HG03097 (cell line): ENCODE results near the gene ALG1L2.
"Not testable (repeated sequence)": the region's sequence is repeated elsewhere in the genome, so short reads cannot be mapped to it uniquely, and the experiment has no call there.

Experiments
- ATAC-seq: cut with Tn5 transposase; IDR thresholded peaks from one replicate; pipeline ENCODE4 v1.9.1; 2021; ENCODE audit not compliant: unreplicated experiment, low FRiP score

Gene ALG1L2

DNA sequence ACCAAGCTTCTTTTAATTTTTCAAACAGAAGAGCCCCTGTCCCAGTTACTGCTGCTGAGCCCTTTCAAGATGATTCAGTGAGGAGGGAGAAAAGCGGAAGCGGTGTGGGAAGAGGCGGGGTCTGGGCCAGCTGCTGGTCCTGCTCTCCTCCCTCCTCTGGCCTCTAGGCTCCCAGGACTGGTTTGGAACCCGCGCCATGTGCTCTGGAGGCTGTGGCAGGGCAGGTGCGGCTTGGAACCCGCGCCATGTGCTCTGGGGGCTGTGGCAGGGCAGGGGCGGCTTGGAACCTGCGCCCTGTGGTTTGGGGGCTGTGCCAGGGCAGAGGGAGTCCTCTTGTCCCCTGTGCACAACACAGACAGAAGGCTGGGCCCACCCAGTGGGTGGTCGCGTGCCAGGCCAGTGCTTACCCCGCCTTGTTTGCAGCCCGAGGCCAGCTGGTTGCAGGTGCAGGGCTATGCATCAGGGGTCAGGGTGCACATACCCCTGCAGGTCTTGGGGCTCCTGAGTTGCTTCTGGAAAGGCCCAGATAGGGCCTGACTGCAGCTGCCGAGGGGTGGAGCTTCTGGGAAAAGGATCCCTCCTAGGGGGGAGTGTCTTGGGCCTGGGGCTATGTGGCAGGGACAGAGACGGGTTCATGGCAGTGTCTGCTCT is 12.2 kb downstream of the ALG1L2 start:
- ATAC-seq = no peak

DNA sequence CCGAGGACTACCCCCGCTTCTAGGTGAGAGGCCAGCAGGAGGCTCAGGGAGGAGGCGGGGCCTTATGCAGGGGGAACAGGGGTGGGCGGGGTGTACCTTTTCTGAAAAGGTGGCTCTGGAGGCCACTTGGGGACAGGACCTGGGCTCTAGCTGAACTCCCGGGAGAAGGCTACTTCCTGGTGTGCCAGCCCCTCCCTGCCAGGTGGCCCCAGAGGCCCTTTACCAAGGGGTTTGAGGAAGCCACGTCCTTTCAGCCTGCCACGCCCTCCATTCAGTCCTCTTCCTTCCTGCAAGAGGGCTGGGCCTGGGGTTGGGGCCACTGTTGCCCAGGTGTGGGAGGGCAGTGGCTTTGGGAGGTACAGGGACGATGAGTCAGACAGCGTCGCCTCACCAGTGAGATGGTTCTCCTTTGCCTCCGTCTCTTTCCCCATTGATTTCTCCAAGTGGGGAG is 12.9 kb downstream of the ALG1L2 start:
- ATAC-seq = not testable (repeated sequence)

DNA sequence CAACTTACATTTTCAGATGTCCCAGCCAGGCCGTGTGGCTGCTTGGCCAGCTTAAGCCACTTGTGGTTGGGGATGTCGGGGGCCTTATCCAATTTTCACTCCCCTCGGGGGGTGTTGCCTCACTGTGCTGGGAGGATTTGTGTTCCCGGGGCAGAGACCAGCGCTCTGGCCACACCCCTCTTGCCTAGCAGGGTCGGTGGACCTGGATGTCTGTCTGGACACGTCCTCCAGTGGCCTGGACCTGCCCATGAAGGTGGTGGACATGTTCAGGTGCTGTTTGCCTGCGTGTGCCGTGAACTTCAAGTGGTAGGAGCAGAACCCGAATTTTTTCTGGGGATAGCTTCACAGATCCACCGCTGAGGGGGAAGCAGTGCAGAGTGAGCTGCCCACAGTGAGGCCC is 14.2 kb downstream of the ALG1L2 start:
- not testable (repeated sequence) for ATAC-seq

DNA sequence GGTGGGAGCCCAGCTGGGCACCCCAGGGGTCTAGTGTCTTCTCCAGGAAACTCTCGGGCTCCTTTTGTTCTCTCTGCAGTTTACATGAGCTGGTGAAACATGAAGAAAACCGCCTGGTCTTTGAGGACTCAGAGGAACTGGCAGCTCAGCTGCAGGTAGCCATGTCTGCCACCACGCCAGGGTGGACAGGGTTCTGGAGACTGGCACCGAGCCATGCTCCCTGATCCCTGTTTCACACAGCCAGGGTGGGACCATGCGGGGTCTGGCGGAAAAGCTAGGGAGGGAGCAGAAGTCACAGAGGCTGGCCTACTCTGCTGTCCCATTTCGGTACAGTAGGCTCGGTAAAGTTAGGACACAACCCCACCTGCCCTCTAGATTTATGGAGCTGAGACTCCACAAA is 15.5 kb downstream of the ALG1L2 start:
- ATAC-seq = not testable (repeated sequence)

DNA sequence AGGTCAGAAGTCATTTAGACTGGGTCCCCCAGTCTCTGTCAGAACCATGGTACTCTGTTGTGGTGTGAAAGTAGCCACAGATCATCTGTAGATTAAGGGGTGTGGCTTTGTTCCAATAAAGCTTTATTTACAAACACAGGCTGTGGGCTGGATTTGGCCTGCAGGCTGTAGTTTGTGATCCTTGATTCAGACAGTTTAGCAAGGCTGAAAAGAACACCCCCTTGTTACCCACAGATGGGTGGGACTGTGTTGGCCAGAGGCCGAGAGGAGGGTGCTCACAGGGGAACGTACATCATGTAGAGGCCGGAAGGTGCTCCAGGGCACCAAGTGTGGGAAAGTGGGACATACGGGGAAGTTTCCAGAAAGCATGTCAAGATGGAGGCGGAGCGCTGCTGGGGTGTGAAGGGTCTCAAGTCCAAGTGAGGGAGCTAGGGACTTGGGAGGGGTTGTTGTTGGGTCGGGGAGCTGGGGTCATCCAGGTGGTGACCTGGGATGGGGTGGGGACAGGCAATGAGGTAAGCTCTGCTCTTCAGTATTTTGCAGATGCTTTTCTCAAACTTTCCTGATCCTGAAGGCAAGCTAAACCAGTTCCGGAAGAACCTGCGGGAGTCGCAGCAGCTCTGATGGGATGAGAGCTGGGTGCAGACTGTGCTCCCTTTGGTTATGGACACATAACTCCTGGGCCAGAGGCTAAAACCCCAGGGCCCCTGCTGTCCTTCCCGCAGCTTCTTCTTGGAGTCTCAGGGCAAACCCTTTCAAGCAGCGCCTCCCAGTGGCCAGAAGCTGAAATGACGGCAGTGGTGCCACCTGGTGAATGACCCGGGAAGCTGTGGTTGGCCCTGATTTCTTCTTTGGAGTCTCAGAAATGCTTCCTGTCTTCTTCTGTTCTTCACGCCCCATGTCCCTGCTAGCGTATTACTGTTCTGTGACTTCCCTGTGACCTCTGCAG is 16.3 kb downstream of the ALG1L2 start:
- not testable (repeated sequence) for ATAC-seq

DNA sequence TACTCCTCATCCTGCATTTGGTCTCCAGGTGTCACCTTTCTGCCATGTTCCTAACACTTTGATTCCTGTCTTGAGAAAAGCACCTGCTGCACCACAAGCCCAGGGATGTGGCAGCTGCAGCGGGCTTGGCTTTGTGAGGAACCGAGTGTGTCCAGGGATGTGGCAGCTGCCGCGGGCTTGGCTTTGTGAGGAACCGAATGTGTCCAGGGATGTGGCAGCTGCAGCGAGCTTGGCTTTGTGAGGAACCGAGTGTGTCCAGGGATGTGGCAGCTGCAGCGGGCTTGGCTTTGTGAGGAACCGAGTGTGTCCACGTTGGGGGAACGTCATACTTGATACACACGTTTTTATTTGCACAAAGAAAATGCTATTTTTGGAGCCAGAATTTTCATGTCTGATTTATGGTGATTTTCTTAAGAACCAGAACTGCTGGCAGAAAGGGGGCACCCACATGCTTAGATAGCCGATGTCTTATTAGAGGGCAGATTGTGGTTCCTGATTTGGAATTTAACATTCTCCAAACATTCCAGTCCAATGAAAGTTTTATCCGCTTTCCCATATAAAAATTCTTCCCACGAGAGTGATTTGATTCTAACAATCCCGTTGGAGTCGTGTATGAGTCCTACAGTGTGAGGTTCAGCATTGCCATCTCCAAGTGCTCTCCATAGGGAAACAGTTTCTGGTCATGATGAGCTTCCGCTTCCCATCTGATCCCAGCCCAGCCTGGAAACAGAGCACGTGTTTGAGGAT is 17.2 kb downstream of the ALG1L2 start:
- ATAC-seq = not testable (repeated sequence)

DNA sequence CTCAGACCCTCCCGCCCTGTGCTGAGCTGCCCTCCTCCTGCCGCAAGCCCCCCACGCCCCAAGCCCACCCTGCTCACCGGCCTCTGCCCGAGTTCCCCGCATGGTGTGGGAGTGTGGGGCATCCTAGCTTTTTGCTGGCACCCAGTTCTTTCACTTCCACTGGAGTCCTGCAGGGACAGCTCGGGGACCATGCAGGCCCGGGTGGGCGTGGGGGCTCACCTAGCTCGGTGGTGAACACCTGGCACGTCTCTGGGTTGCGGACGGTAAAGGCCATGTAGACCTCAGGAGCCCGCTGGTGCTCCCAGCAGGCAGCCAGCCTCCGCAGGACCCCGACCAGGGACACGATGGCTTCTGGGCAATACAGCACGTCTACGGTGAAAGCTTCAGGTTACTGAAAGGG is 20.9 kb downstream of the ALG1L2 start:
- not testable (repeated sequence) for ATAC-seq

DNA sequence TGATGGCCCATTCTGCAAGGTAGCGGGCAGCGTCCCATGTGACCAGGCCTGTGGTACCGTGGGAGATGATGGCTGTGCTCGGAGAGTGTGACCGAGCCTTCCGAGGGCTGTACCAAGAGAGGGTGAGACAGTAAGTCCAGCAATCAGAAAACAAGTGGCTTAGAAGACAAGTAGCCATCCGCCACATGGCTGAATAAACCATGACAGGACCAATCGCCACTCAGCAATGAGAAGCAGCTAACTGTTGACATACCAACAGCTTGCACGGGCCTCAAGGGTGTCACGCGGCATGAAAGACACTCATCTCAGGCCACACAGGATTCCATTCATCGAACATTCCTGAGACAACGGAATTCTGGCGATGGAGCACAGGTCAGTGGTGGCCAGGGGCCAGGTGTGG is 22.6 kb downstream of the ALG1L2 start:
- not testable (repeated sequence) for ATAC-seq

DNA sequence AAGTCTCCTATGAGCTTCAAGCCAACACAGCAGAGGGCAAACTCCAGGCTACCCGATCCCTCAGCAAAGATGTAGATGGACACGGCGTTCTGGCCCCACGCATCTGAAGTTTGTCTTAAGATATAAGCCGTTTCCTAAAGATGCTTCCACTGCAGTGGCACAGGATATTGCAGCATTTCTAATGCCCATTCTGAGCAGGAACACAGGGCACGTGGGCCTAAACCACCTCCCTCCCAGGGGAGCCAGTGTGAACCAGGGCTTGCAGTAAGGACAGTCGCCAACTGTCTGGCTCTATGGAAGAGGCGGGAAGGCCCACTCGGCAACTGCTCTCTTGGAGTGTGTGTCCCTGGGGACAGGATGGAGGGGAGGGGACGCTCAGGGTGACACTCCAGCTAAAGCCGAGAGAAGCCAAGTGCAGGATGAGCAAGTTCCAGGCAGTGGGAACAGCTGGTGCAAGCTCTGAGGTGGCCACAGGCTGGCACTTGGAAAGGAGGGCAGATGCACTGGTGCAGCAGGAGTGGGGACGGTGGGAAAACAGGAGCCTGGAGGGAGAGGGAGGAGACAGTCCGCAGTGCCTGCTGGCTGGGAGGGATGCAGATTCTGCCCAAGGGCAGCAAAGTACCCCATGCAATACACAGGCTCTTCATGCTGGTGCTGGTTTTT is 25.8 kb downstream of the ALG1L2 start:
- not testable (repeated sequence) for ATAC-seq

DNA sequence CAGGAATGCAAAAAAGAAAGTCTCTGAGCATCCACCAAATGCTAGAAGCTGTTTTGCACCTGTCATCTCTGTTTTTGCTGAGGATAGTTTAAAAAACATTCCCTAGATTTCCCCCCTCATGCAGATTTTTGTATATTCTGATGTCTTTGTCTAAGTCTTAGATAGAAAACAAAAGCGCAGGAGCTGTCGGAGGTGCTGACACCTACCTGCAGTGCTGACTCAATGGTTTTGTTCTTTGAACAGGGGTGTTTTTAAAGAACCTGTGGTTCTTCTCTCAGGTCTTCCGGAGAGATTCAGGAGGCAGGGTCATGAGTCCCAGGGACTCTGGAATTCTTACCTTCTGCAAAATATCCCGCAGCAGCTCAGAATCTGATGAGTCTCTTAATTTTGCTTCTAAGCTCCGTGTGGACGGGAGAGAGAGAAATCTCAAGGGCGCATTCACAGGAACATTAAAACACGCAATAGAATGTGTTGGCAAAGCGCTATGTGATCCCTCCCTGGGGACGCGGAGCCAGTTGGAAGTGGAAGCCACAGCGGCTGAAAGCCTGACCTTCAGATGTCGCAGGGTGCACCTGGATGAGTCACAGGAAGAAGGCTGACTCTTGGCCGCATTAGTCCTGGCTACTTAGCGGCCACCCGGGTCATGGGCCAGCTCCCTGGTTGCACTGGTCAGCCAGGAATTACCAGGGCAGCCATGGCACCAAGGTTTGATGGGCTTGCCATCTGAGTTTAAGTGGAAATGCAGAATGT is 27.4 kb downstream of the ALG1L2 start:
- not testable (repeated sequence) for ATAC-seq

DNA sequence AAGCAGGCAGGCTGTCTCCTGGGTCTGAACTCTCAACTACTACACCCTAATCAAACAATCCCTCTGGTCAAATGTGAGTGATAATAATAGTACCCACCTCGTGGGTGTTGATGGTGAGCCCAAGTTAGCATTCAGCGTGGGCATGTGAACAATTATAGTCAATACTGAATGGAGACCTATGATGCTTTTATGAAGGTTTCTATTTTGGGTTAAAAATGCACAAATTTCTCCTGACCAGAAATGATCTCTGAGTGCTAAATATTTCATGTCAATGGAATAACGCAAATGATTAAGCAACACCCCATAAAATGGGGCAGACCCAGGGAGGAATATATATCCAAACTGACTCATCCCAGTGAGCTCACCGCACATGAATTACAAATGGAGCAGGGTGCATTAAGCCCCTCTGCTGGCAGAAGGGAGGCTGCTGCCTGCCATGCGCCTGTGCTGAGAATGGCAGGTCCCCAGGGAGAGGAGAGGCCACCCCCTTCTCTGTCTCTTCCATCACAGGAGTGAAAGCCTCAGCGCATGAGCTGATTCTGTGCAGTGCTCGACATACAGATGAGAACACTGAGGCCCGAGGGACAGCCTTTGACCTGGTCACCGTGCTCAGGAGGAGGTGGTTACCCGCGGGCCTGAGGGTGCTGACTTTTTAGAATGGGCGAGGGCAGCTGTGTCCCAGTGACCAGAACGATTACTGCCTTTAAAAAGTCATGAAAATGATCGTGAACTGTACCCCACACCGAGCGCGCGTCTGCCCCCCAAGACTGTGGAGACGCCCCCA is 28.9 kb downstream of the ALG1L2 start:
- ATAC-seq = not testable (repeated sequence)

DNA sequence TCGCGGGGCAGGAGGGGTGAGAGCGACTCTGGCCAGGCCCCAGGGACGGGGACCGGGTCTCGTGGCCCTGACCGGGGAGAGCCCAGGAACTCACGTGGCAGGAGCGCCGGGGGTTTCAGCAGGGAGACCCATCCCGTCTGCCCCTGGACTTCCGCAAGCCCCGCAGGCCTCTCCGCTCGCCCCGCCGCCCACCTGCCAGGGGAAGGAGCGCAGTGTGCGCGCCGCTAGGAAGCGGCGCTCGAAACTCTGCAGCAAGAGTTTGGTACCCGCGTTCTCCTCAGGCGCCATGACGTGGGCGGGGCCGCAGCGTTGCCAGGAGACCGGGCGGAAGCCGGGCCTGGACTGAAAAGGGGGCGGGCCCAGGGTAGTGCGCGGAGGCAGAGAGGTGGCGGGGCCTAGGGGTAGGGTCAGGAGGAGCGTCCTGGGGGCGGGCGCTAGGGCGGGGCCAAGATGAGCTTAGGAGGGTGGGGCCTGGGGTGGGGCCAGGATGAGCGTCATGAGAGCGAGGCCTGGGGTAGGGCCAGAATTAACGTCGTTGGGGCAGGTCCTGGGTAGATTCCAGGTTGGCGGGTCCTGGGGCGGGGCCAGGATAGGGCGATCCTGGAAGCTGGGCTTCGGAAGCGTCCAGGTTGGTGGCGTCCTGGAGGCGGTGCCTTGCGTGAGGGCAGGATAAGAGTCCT is 29.7 kb downstream of the ALG1L2 start:
- peak; percentile 100 for ATAC-seq

DNA sequence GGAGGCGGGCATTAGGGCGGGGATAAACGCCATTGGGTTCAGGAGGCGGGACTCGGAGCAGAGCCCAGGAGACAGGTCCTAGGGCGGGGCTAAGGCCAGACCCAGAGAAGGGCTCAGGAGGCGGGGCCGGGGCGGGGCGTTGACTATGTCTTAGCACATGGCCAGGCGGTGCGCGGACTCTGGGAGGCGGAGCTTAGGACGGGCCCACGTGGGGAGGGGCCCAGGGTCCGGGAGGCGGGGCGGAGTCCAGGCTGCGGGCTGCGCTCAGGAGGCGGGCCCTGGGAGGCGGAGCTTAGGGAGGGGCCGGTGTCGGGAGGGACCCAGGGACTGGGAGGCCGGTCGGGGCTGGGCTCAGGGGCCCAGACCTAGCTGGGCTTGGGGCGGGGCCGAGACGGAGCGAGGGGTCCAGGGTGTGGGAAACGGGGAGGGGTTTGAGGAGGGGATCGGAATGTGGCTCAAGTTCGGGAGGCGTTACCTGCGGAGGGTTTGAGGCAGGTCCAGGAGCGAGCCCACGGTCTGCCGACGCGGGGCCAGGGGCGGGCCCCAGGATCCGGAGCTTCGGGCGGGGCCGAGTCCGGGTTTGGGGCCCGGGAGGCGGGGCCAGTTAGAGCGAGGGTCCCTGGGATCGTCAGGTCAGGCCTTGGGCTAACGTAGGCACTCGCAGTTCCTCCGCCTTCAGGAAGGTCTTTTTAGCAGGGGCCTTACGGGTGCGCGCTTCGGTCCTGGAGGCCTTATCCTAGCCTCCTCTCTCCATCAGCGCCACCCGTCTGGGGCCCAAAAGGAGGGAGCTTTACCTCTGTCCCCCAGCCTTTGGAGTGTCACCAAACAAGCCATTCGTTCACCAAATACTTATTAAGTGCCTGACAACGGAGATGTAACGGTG is 30.5 kb downstream of the ALG1L2 start:
- ATAC-seq = peak; percentile 18

DNA sequence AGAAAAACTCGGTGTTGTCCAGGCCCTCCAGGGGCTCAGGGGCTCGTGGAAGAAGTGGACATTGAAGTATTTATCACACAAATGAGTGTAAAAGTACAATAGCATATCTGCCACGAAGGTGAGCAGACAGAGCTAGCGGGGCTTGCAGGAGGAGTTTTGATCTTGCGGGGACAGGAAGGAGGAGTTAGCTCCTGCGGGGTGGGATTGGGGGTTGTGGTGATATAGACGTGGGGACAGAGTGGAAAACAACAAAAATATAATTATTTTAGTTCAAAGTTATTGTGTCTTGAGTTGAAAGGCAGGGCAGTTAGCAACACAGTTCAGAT is 31.1 kb downstream of the ALG1L2 start:
- ATAC-seq = not testable (repeated sequence)

DNA sequence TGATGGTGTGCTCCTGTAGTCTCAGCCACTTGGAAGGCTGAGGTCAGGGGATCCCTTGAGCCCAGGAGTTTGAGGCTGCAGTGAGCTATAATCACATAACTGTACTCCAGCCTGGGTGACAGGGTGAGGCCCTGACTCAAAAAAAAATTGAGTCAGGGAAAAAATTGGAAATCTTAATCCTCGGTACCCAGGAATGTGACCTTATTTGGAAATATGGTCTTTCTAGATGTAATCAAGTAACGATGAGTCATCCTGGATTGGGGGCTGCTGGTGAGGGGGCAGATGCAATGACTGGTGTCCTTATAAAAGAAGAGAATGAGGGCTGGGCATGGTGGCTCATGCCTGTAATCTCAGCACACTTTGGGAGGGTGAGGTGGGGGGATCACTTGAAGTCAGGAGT is 33.8 kb downstream of the ALG1L2 start:
- not testable (repeated sequence) for ATAC-seq

DNA sequence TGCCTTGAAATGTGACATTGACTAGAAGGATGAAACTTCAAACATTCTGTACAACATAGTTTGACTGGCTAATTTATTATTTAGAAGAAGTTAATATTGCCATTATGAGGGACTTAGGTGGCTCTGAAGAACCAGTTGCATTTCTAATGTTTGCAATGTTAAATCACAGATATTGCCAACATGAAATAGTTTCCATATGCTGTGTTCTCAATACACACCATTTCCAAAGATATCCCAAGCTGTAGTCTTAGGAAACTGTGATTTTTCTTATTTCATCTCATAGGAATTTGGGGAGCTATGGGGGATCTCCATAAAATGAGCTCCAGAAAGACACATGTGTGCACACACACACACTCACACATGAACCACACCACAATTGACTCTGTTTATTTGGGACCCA is 36.3 kb downstream of the ALG1L2 start:
- no peak for ATAC-seq

DNA sequence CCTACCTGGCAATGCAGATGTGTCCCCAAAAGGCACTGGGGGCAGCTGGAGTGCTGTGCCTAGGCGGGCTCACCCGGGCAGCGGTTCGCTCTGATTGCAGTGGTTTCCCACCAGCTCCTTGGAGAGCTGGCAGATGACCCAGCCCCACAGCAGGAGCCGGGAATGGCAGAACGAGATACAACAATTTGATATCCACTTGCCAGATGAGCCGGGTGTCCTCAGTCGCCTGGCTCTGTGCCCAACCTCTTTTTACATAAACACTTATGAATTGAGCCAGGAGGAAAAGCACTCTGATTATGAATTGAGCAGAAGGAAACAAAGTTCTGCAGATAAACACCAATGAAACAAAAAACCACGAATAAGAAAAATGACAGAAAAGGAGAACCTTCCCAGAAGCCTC is 38.2 kb downstream of the ALG1L2 start:
- ATAC-seq = not testable (repeated sequence)

DNA sequence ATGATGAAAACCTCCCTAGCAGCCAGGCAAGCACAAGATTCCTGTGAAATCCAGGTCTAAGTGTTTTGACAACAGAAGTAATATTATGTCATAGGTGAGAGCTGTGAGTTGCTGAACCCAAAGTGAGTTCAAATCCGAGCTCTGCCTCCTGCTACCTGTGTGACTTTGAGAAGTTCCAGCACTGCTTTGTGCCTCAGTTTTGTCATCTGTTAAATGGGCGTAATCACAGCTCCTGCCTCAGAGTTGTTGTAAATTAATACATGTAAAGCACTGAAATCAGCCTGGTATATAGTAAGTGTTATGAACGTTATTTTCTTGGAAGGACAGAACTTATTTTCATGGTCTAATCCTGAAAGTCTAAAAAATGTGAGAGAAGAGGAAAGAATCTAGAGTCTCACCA is 38.7 kb downstream of the ALG1L2 start:
- not testable (repeated sequence) for ATAC-seq
